Activated CD4-positive, alpha-beta T cell treated with anti-CD3 and anti-CD28 coated beads for 4 hours (primary cell): Measurements from ENCODE around the gene SHLD2.
"Not testable (repeated sequence)": the region's sequence is repeated elsewhere in the genome, so short reads cannot be mapped to it uniquely, and the experiment has no call there.

Experiments
- DNase-seq, 2 donors: peaks; one replicate each; pipeline ENCODE4 v3.0.0-alpha.2; 2020

Gene SHLD2

DNA sequence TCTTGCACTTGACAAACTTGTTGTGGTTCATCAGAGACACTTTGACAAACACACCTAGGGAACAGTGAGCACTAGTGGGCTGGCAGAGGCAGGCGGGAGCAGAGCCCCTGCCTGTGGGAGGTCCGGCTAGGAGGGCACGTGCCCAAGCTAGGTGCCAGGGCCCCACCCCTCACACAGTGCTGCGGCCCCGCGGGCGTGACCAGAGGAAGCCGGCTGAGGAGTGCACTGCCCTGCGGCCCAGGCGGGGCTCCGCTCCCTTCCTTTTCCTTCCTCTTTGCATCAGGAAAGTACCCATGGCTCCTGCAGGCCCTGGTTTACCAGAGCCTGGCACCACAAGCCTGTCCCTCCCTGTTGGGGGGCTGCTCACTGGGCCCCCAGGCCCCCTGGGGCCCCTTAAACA, 121.1 kb downstream of the SHLD2 start:
- DNase-seq, result not testable (repeated sequence)

DNA sequence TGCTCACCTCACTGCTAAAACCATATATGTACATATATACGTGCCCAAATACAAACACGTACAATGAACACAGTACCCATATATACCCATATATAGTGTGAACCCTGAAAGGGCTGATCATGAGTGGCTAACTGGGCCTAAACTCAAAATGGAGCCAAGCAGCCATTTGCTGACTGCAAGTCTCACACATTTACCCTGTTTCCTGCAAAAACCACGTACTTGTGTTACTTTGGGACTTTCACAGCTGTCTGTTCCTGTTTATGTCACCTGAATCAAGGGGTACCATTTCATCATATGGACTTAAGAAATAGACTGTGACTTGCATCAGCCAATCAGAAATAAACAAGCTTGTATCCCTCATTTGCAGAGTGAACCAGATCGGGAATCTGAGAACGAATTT, 124.4 kb downstream of the SHLD2 start:
- not testable (repeated sequence) for DNase-seq

DNA sequence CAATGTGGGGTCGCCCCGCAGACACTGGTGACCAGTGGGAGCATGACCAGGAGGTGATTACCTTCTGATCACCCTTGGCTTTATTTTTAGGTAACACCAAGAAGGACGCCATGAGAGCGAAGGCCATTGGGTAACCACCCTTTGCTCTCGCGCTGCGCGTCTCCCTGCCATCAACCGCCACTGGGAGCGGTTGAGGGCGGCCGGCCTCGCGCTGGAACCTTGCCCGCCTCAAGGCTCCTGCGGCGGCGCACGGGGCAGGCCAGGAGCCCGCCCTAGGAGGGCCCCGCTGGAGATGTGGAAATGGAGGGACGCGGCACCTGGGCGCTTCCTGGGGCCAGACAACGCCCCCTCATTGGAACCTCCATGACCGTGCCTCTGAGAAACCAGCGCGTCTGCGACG, 127.8 kb downstream of the SHLD2 start:
- DNase-seq, result not testable (repeated sequence)

DNA sequence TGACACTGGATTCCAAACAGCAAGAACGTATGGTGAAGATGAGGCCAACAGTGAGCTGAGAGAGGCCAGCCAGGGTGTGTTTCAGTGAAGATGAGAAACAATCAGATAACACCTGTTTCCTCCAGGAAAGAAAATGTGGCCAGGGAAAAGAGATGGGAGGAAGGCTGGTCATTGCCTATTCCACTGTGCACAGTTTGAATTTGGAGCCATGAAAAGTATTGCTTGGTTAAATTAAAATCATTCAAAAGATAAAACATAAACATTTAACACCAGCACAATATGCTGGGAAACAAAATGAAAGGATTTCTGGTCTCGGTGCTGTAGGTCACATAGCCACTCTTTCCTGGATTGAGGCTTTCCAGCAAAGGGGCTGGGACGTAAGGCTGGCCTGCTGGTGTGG, 130.1 kb downstream of the SHLD2 start, which contains the start of gene NUTM2A:
TSS of gene NUTM2A (plus strand) at position 301 of the 400 bp plus-strand sequence. CDS start 383 bp downstream, outside the sequence.
- DNase-seq, result not testable (repeated sequence)

DNA sequence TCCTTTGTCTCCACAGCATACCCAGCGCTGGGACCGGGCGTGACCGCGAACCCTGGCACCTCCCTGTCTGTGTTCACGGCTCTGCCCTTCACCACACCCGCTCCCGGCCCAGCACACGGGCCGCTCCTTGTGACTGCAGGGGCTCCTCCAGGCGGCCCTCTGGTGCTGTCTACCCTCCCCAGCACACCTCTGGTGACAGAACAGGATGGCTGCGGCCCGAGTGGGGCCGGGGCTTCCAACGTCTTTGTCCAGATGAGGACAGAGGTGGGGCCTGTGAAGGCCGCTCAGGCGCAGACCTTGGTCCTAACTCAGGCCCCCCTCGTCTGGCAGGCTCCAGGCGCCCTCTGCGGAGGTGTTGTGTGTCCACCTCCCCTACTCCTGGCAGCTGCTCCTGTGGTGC, 133.2 kb downstream of the SHLD2 start:
- not testable (repeated sequence) for DNase-seq

DNA sequence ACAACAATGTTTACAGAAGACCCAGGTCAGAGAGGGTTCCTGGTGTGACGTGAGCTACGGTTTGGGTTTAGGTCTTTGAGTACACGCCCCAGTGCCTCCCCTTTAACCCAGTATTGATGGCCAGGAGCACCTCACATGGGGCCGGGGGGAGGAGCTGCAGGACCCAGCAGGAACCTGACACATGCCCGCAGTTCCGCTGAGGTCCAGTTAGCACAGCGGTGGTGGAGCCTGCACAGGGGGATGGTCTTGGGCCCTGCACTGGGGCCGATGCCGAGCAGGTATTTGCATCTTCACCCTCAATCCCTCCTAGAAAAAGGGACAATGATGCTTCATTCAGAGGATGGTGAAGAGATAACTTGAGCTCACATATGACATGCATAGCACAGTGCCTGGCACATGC, 134.2 kb downstream of the SHLD2 start:
- DNase-seq, result not testable (repeated sequence)

DNA sequence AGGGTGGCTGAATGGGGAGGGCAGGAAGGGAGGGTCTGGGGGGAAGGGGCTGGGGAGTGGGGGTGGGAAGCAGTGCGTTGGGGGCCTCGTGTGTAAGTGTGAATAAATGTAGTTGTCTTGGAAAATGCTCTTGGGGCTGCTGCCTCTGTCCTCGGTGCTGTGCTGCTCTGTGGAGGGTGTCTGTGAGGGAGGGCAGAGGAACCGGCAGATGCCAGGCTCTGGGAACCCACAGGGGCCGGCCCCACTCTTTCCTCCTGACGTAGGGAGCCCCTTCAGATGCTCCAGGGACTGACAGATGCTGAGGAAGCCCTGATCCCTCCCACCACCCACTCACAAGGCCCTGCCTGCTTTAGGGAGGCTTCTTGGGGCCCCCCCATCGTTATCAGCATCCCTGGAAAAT, 139.8 kb downstream of the SHLD2 start:
- not testable (repeated sequence) for DNase-seq

DNA sequence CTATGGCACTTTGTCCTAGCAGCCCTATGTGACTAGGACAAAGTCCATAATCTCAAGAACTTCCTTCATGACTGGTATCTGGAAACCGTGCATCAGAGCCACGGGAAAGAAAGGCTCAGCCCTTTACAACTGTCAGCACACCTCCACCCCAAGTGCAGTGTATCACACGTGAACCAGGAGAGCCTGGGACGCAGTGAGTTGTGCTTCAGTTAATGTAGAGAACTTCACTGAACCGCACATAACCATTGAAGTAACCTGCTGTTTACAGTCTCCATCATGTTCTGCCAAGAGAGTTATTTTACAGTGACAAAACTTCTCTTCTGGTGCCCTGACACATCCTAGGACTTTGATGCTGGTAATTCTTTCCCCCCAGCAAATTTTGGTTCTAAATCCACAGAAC, 142.2 kb downstream of the SHLD2 start:
- not testable (repeated sequence) for DNase-seq

DNA sequence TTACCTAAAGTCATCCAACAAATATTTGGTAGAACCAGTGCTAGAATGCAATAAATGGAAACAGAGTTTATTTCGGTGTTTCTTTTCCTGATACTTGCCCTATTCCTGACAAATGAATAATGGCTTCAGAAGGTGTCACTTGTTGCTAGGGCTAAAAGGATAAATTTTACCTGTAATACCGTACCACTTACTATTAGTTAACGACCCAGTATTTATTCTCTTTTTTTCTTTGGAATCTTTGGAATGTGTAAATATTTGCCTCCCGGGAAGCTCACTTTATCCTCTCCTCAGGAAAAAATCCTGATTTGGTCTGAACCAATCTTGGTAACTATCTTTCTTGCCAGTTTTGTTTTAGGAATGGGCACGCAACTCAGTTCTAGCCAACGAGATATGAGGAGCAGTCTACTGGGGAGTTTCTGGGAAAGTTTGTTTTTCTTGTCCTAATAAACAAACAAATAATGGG, 144.4 kb downstream of the SHLD2 start:
- not testable (repeated sequence) for DNase-seq
